Lower lobe of right lung (tissue), 2 donors: ENCODE measurements around the gene WNT7A. TPM values are rescaled to one million over a fixed set of nuclear protein-coding genes. Genes with fewer than 3 reads are reported as not detected.

Experiments
- ATAC-seq, 2 donors: fragments of 200-7000 bp; cut with Tn5 transposase; one replicate each; pipeline ENCODE4 v1.9.1; 2020 to 2022; ENCODE audit warnings: mild to moderate bottlenecking in 2 of 2, moderate library complexity in 2 of 2
- DNase-seq: peaks from one replicate; pipeline ENCODE4 v3.0.0-alpha.2; 2020
- H3K27ac ChIP-seq: fragments of 200-600 bp; one replicate; pipeline ENCODE4 v1.8.0; 2022
- H3K27me3 ChIP-seq: fragments of 200-600 bp; one replicate; pipeline ENCODE4 v1.8.0; 2022; ENCODE audit warnings: low read depth
- H3K36me3 ChIP-seq: fragments of 200-600 bp; one replicate; pipeline ENCODE4 v1.8.0; 2022; ENCODE audit warnings: mild to moderate bottlenecking
- H3K4me1 ChIP-seq: fragments of 200-600 bp; one replicate; pipeline ENCODE4 v1.8.0; 2022
- H3K4me3 ChIP-seq: fragments of 200-600 bp; one replicate; pipeline ENCODE4 v1.8.0; 2022; ENCODE audit warnings: mild to moderate bottlenecking
- H3K9me3 ChIP-seq: fragments of 200-600 bp; one replicate; pipeline ENCODE4 v1.8.0; 2022
- intact Hi-C: fragments of 100-400 bp; cut with DNase I; formaldehyde crosslinking; loops from one replicate; pipeline ENCODE4 v1.11.0; 2022
- total RNA-seq: library from RNA; stranded (reverse); fragmentation: NEBNext Ultra II Directional; extraction: Animal tissue kit (Norgen Biotek cat#: 25700); gene quantifications from one replicate; pipeline ENCODE4 v1.2.1, GENCODE V29; 2021
- TF ChIP-seq, protein P1 (sequence below): fragments of 200-600 bp; IDR thresholded peaks from one replicate; pipeline ENCODE4 v1.8.0; 2022; ENCODE audit warnings: antibody characterized with exemption, mild to moderate bottlenecking
- donor health status: DM: no; HTN: yes; CAD: no; lungs with severe emphysema.

Gene WNT7A
- total RNA-seq, 1 donor from 2014 or later: 4.1 TPM

- Histone ChIP-seq H3K4me3 (no peak overlapping the region), H3K27ac (no peak overlapping the region), H3K27me3 (no peaks in the 10 kb centered on the region), H3K36me3 (no peaks in the 10 kb centered on the region), H3K4me1 (no peaks in the 10 kb centered on the region), H3K9me3 (peaks cover 33% of the 10 kb centered on the region)
- TF ChIP-seq, protein P1, sequence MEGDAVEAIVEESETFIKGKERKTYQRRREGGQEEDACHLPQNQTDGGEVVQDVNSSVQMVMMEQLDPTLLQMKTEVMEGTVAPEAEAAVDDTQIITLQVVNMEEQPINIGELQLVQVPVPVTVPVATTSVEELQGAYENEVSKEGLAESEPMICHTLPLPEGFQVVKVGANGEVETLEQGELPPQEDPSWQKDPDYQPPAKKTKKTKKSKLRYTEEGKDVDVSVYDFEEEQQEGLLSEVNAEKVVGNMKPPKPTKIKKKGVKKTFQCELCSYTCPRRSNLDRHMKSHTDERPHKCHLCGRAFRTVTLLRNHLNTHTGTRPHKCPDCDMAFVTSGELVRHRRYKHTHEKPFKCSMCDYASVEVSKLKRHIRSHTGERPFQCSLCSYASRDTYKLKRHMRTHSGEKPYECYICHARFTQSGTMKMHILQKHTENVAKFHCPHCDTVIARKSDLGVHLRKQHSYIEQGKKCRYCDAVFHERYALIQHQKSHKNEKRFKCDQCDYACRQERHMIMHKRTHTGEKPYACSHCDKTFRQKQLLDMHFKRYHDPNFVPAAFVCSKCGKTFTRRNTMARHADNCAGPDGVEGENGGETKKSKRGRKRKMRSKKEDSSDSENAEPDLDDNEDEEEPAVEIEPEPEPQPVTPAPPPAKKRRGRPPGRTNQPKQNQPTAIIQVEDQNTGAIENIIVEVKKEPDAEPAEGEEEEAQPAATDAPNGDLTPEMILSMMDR: no peak
- intact Hi-C loops: no loop called here
- no peak for ATAC-seq
- no peak for DNase-seq
These were observed 64.7 kb downstream of the WNT7A start for GRCh38 chr3:13815088-13815683.

DNA sequence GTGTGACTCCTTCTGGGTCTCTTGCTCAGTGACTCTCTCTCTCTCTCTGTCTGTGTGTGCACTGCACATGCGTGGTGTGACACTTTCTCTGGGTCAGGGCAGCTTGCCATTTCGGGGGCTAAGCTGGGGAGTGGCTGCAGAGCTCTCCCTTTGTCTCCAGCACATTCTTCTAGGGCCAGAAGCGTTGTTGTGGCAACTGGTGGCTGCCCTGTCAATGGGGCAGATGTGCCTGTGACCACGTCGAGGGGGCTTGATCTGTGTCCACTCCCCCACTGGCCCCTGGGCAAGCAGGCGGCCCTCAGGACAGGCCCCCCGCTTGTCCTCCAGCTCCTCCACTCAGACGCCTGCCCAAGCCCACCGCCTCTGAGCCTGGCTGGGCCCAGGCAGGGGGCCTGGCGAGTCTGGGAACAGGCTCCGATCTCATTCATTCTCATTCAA lies 67.8 kb downstream of the WNT7A start:
- Histone ChIP-seq H3K9me3 (peaks cover 33% of the 10 kb centered on the region), H3K4me1 (no peaks in the 10 kb centered on the region), H3K27me3 (no peaks in the 10 kb centered on the region), H3K4me3 (no peak overlapping the region), H3K27ac (no peak overlapping the region), H3K36me3 (no peaks in the 10 kb centered on the region)
- ATAC-seq: no peak
- TF ChIP-seq, protein P1: no peak
- no peak for DNase-seq
- intact Hi-C loops: no loop called here

DNA sequence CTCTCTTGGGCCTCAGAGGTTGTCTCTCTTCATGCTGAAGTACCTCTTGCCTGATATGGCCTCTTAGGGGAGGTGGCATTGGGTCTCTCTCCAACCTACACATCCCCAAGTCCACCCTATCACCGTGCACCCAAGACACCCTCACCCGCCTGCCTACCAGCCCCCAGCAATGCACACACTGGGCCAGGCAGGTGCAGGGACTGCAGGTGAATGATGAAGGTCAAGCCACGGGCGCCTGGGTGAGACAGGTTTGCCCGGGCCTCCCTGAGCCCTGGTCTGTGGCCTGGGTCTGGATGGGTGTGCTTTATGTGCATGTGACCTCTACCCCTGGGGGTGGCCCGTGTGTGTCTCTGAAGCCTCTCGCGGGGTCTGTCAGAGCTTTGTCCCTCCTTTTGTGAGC lies 68.3 kb downstream of the WNT7A start:
- peaks cover 33% of the 10 kb centered on the region for H3K9me3 ChIP-seq
- intact Hi-C loops: no loop called here
- H3K36me3 ChIP-seq: no peaks in the 10 kb centered on the region
- DNase-seq (no peak), ATAC-seq (no peak)
- no peaks in the 10 kb centered on the region for H3K4me1 ChIP-seq
- no peaks in the 10 kb centered on the region for H3K27me3 ChIP-seq
- no peak overlapping the region for H3K27ac ChIP-seq
- H3K4me3 ChIP-seq: no peak overlapping the region
- TF ChIP-seq, protein P1: no peak

GRCh38 chr3:13808550-13808949 lies 71.3 kb downstream of the WNT7A start:
- Histone ChIP-seq H3K27ac (no peak overlapping the region), H3K27me3 (no peaks in the 10 kb centered on the region), H3K4me3 (no peak overlapping the region), H3K9me3 (peaks cover 4% of the 10 kb centered on the region), H3K4me1 (no peaks in the 10 kb centered on the region), H3K36me3 (no peaks in the 10 kb centered on the region)
- DNase-seq: no peak
- intact Hi-C loops: no loop called here
- ATAC-seq: peak in 1 of 2 donors; percentile 24
- TF ChIP-seq, protein P1: no peak

GRCh38 chr3:13801361-13802204 lies 78.3 kb downstream of the WNT7A start:
- intact Hi-C loops: no loop called here

More at GRCh38 chr3:13801361-13802204, 78.3 kb downstream of the WNT7A start:
- ATAC-seq (no peak), DNase-seq (no peak)
- TF ChIP-seq, protein P1: no peak
- Histone ChIP-seq H3K9me3 (no peaks in the 10 kb centered on the region), H3K27me3 (peaks cover 6% of the 10 kb centered on the region), H3K4me1 (no peaks in the 10 kb centered on the region), H3K4me3 (no peak overlapping the region), H3K36me3 (no peaks in the 10 kb centered on the region), H3K27ac (no peak overlapping the region)
